HG02885 (cell line): ENCODE measurements around the gene CWC22.
A peak's percentile ranks its signal among the peaks of the same experiment; 100 is the strongest.
"Not testable (repeated sequence)": the region's sequence is repeated elsewhere in the genome, so short reads cannot be mapped to it uniquely, and the experiment has no call there.

ENCODE experiments used
- ATAC-seq: cut with Tn5 transposase; IDR thresholded peaks from one replicate; pipeline ENCODE4 v1.9.1; 2021; ENCODE audit warnings: mild to moderate bottlenecking; ENCODE audit not compliant: unreplicated experiment, poor library complexity

CWC22 gene

GRCh38 chr2:179954026-179954425, 53.1 kb downstream of the CWC22 start:
- no peak for ATAC-seq

GRCh38 chr2:179953359-179953758, 53.7 kb downstream of the CWC22 start:
- no peak for ATAC-seq

- peak; percentile 82 for ATAC-seq
These were observed 54.4 kb downstream of the CWC22 start for GRCh38 chr2:179952658-179953057.

GRCh38 chr2:179951680-179952079, 55.4 kb downstream of the CWC22 start:
- ATAC-seq, result peak; percentile 79

GRCh38 chr2:179950391-179950790, 56.7 kb downstream of the CWC22 start:
- ATAC-seq, result no peak

GRCh38 chr2:179949438-179949837, 57.7 kb downstream of the CWC22 start:
- ATAC-seq, result no peak

GRCh38 chr2:179948058-179948457, 59.0 kb downstream of the CWC22 start:
- ATAC-seq, result no peak

- no peak for ATAC-seq
These were observed 60.1 kb downstream of the CWC22 start for GRCh38 chr2:179946810-179947615.

- no peak for ATAC-seq
These were observed 60.8 kb downstream of the CWC22 start for GRCh38 chr2:179946346-179946745.

GRCh38 chr2:179939259-179939658, 67.8 kb downstream of the CWC22 start:
- no peak for ATAC-seq

GRCh38 chr2:179938026-179938425, 69.1 kb downstream of the CWC22 start:
- ATAC-seq, result no peak

- no peak for ATAC-seq
These were observed 70.4 kb downstream of the CWC22 start for GRCh38 chr2:179936654-179937053.

- no peak for ATAC-seq
These were observed 71.0 kb downstream of the CWC22 start for GRCh38 chr2:179936141-179936540.

- ATAC-seq, result no peak
These were observed 74.3 kb downstream of the CWC22 start for GRCh38 chr2:179932786-179933185.

- ATAC-seq, result no peak
These were observed 75.6 kb downstream of the CWC22 start for GRCh38 chr2:179931502-179931901.

- ATAC-seq, result not testable (repeated sequence)
These were observed 77.1 kb downstream of the CWC22 start for GRCh38 chr2:179929997-179930396.

GRCh38 chr2:179927041-179927440, 80.1 kb downstream of the CWC22 start:
- ATAC-seq, result no peak

- ATAC-seq, result no peak
These were observed 81.4 kb downstream of the CWC22 start for GRCh38 chr2:179925713-179926112.

GRCh38 chr2:179917272-179917671, 89.8 kb downstream of the CWC22 start:
- ATAC-seq, result no peak

GRCh38 chr2:179915395-179915992, 91.6 kb downstream of the CWC22 start:
- ATAC-seq, result no peak

GRCh38 chr2:179913809-179914208, 93.3 kb downstream of the CWC22 start:
- ATAC-seq, result no peak

GRCh38 chr2:179911569-179911968, 95.5 kb downstream of the CWC22 start:
- ATAC-seq, result no peak
